GM21786 (cell line): ENCODE results near the gene DDX53.

Source experiments
- ATAC-seq: cut with Tn5 transposase; IDR thresholded peaks from one replicate; pipeline ENCODE4 v1.9.1; 2021; ENCODE audit not compliant: unreplicated experiment

The DDX53 gene

GRCh38 chrX:22999696-23000223 lies at the start of gene DDX53:
DDX53 (plus strand) TSS chrX:22999960; CDS start chrX:23000058, 98 bp downstream.
- ATAC-seq: no peak

- peak; percentile 70 for ATAC-seq
These were observed 49.2 kb upstream of the DDX53 start for GRCh38 chrX:22950269-22951266.

- no peak for ATAC-seq
These were observed 47.8 kb upstream of the DDX53 start for GRCh38 chrX:22952010-22952409.

- ATAC-seq: no peak
These were observed 41.5 kb upstream of the DDX53 start for GRCh38 chrX:22958250-22958649.

- no peak for ATAC-seq
These were observed 40.4 kb upstream of the DDX53 start for GRCh38 chrX:22959204-22959920.

- no peak for ATAC-seq
These were observed 36.6 kb upstream of the DDX53 start for GRCh38 chrX:22963196-22963595.

GRCh38 chrX:22968494-22968893 lies 31.3 kb upstream of the DDX53 start:
- no peak for ATAC-seq

GRCh38 chrX:22969411-22969810 lies 30.3 kb upstream of the DDX53 start:
- ATAC-seq: no peak

- no peak for ATAC-seq
These were observed 28.9 kb upstream of the DDX53 start for GRCh38 chrX:22970861-22971260.

- ATAC-seq: no peak
These were observed 25.1 kb upstream of the DDX53 start for GRCh38 chrX:22974616-22975015.

GRCh38 chrX:22975786-22976185 lies 24.0 kb upstream of the DDX53 start:
- ATAC-seq: no peak

GRCh38 chrX:22985958-22986357 lies 13.8 kb upstream of the DDX53 start:
- no peak for ATAC-seq

GRCh38 chrX:22987452-22987851 lies 12.3 kb upstream of the DDX53 start:
- ATAC-seq: no peak

GRCh38 chrX:23003116-23003515 lies 3.4 kb downstream of the DDX53 start:
- no peak for ATAC-seq

GRCh38 chrX:23008431-23009099 lies 8.8 kb downstream of the DDX53 start:
- no peak for ATAC-seq

- no peak for ATAC-seq
These were observed 12.4 kb downstream of the DDX53 start for GRCh38 chrX:23012162-23012561.

- no peak for ATAC-seq
These were observed 12.9 kb downstream of the DDX53 start for GRCh38 chrX:23012636-23013035.

- ATAC-seq: no peak
These were observed 13.6 kb downstream of the DDX53 start for GRCh38 chrX:23013366-23013765.

GRCh38 chrX:23031600-23031999 lies 31.8 kb downstream of the DDX53 start:
- no peak for ATAC-seq

- no peak for ATAC-seq
These were observed 35.7 kb downstream of the DDX53 start for GRCh38 chrX:23035493-23035892.

- no peak for ATAC-seq
These were observed 46.7 kb downstream of the DDX53 start for GRCh38 chrX:23046443-23046842.
